ENCODE data around the gene PREPL.

Gene PREPL

GRCh38 chr2:44377486-44377885 lies 16.2 kb upstream of the PREPL start:
- no peak overlapping the region for H2AFZ ChIP-seq (ENCODE audit: low read depth, low read length)
- no peak overlapping the region for H3K27ac ChIP-seq (ENCODE audit: low read length)
- no peaks in the 10 kb centered on the region for H3K9me3 ChIP-seq (ENCODE audit: insufficient read depth, low read length, severe bottlenecking)
- no peak overlapping the region for H3K4me2 ChIP-seq (ENCODE audit: insufficient read depth, low read length)
- H3K36me3 ChIP-seq (ENCODE audit: insufficient read depth, low read length) = no peaks in the 10 kb centered on the region
- H4K20me1 ChIP-seq (ENCODE audit: insufficient read depth, low read length) = no peaks in the 10 kb centered on the region
- H3K79me2 ChIP-seq (ENCODE audit: insufficient read depth, low read length) = no peaks in the 10 kb centered on the region
- TF ChIP-seq CTCF (IDR thresholded peaks at IDR 0.05; ENCODE audit: borderline replicate concordance, extremely low read depth, low read length, poor library complexity, severe bottlenecking) (no peak), EZH2 (IDR thresholded peaks at IDR 0.05; ENCODE audit: borderline replicate concordance, low read depth, low read length, severe bottlenecking) (no peak)
- no peak overlapping the region for H3K9ac ChIP-seq (ENCODE audit: low read depth, low read length)
- H3K27me3 ChIP-seq (ENCODE audit: insufficient read depth, low read length, poor library complexity) = no peaks in the 10 kb centered on the region
- no peak for DNase-seq
- no peak overlapping the region for H3K4me3 ChIP-seq (ENCODE audit: low read depth in 1 of 2, low read length in 2 of 2)
- H3K4me1 ChIP-seq (ENCODE audit: insufficient read depth, low read length) = no peaks in the 10 kb centered on the region
- no peak for ATAC-seq (ENCODE audit: insufficient read depth, low read depth)

- Histone ChIP-seq H3K9ac (ENCODE audit: low read depth, low read length) (no peak overlapping the region), H3K27me3 (ENCODE audit: insufficient read depth, low read length, poor library complexity) (no peaks in the 10 kb centered on the region), H3K4me2 (ENCODE audit: insufficient read depth, low read length) (no peak overlapping the region), H3K79me2 (ENCODE audit: insufficient read depth, low read length) (peaks cover 4% of the 10 kb centered on the region; the same call in 1 of the 2 replicates), H3K4me1 (ENCODE audit: insufficient read depth, low read length) (no peaks in the 10 kb centered on the region), H4K20me1 (ENCODE audit: insufficient read depth, low read length) (no peaks in the 10 kb centered on the region), H3K27ac (ENCODE audit: low read length) (no peak overlapping the region), H3K9me3 (ENCODE audit: insufficient read depth, low read length, severe bottlenecking) (no peaks in the 10 kb centered on the region), H2AFZ (ENCODE audit: low read depth, low read length) (no peak overlapping the region), H3K4me3 (ENCODE audit: low read depth in 1 of 2, low read length in 2 of 2) (no peak overlapping the region), H3K36me3 (ENCODE audit: insufficient read depth, low read length) (no peaks in the 10 kb centered on the region)
- ATAC-seq (ENCODE audit: insufficient read depth, low read depth) = no peak
- TF ChIP-seq EZH2 (IDR thresholded peaks at IDR 0.05; ENCODE audit: borderline replicate concordance, low read depth, low read length, severe bottlenecking) (no peak), CTCF (IDR thresholded peaks at IDR 0.05; ENCODE audit: borderline replicate concordance, extremely low read depth, low read length, poor library complexity, severe bottlenecking) (no peak)
- no peak for DNase-seq
Measured at GRCh38 chr2:44372246-44372645, 11.0 kb upstream of the PREPL start.

GRCh38 chr2:44371445-44371844 lies 10.2 kb upstream of the PREPL start:
- TF ChIP-seq CTCF (IDR thresholded peaks at IDR 0.05; ENCODE audit: borderline replicate concordance, extremely low read depth, low read length, poor library complexity, severe bottlenecking) = no peak
- no peak for TF ChIP-seq EZH2 (IDR thresholded peaks at IDR 0.05; ENCODE audit: borderline replicate concordance, low read depth, low read length, severe bottlenecking)
- Histone ChIP-seq H3K36me3 (ENCODE audit: insufficient read depth, low read length) (no peaks in the 10 kb centered on the region), H3K9me3 (ENCODE audit: insufficient read depth, low read length, severe bottlenecking) (no peaks in the 10 kb centered on the region), H3K79me2 (ENCODE audit: insufficient read depth, low read length) (peaks cover 4% of the 10 kb centered on the region; the same call in 1 of the 2 replicates), H3K9ac (ENCODE audit: low read depth, low read length) (no peak overlapping the region), H3K4me2 (ENCODE audit: insufficient read depth, low read length) (no peak overlapping the region), H3K4me1 (ENCODE audit: insufficient read depth, low read length) (no peaks in the 10 kb centered on the region), H3K4me3 (ENCODE audit: low read depth in 1 of 2, low read length in 2 of 2) (no peak overlapping the region), H3K27ac (ENCODE audit: low read length) (no peak overlapping the region), H3K27me3 (ENCODE audit: insufficient read depth, low read length, poor library complexity) (no peaks in the 10 kb centered on the region), H4K20me1 (ENCODE audit: insufficient read depth, low read length) (no peaks in the 10 kb centered on the region), H2AFZ (ENCODE audit: low read depth, low read length) (no peak overlapping the region)
- no peak for DNase-seq
- no peak for ATAC-seq (ENCODE audit: insufficient read depth, low read depth)

- Histone ChIP-seq H3K4me2 (ENCODE audit: insufficient read depth, low read length) (no peak overlapping the region), H3K27ac (ENCODE audit: low read length) (no peak overlapping the region), H4K20me1 (ENCODE audit: insufficient read depth, low read length) (no peaks in the 10 kb centered on the region), H3K27me3 (ENCODE audit: insufficient read depth, low read length, poor library complexity) (no peaks in the 10 kb centered on the region), H2AFZ (ENCODE audit: low read depth, low read length) (no peak overlapping the region), H3K4me3 (ENCODE audit: low read depth in 1 of 2, low read length in 2 of 2) (no peak overlapping the region), H3K79me2 (ENCODE audit: insufficient read depth, low read length) (peaks cover 10% of the 10 kb centered on the region; the same call in 1 of the 2 replicates), H3K9ac (ENCODE audit: low read depth, low read length) (no peak overlapping the region), H3K4me1 (ENCODE audit: insufficient read depth, low read length) (no peaks in the 10 kb centered on the region), H3K36me3 (ENCODE audit: insufficient read depth, low read length) (no peaks in the 10 kb centered on the region), H3K9me3 (ENCODE audit: insufficient read depth, low read length, severe bottlenecking) (no peaks in the 10 kb centered on the region)
- DNase-seq (no peak), ATAC-seq (ENCODE audit: insufficient read depth, low read depth) (no peak)
- TF ChIP-seq EZH2 (IDR thresholded peaks at IDR 0.05; ENCODE audit: borderline replicate concordance, low read depth, low read length, severe bottlenecking) = no peak
- no peak for TF ChIP-seq CTCF (IDR thresholded peaks at IDR 0.05; ENCODE audit: borderline replicate concordance, extremely low read depth, low read length, poor library complexity, severe bottlenecking)
Measured at GRCh38 chr2:44369392-44369791, 8.1 kb upstream of the PREPL start.
